Measurements from ENCODE around the gene AKAP7. TPM values are rescaled to one million over a fixed set of nuclear protein-coding genes. Genes with fewer than 3 reads are reported as not detected.

Gene AKAP7
- total and polyA plus RNA-seq, 8 donors, result 20.5 to 82.0 (median 25.9) TPM

DNA sequence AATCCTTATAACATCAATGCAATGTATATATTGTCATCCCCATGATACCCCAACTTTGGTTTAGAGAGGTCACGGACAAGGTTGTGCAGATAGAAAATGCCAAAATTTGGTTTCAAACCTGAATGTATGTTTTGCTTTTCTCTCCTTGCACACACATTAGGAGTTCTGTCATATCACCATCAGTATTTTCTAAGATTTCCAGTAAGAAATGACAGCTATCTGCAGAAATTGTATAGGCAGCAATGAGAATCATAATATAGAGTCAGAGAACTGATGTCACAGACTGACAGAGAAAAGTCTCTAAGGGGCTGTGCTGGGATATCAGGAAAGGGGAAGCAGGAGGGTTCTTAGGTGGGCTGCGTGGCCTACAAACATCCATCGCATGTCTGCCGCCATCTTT is 140.0 kb downstream of the AKAP7 start:
- DNase-seq, result no peak
- 97 to 100% methylated on average over 4 of the region's 4 CpGs for WGBS, 2 donors
- Histone ChIP-seq H3K4me1 (no peaks in the 10 kb centered on the region), H3K4me3 (no peak overlapping the region), H3K9me3 (no peaks in the 10 kb centered on the region), H3K36me3 (peaks cover 0 to 6% (median 3%) of the 10 kb centered on the region in 3 donors), H3K27ac (no peak overlapping the region), H3K27me3 (no peaks in the 10 kb centered on the region)
- no peak for FAIRE-seq
- no peak for ATAC-seq
- TF ChIP-seq, protein P1, sequence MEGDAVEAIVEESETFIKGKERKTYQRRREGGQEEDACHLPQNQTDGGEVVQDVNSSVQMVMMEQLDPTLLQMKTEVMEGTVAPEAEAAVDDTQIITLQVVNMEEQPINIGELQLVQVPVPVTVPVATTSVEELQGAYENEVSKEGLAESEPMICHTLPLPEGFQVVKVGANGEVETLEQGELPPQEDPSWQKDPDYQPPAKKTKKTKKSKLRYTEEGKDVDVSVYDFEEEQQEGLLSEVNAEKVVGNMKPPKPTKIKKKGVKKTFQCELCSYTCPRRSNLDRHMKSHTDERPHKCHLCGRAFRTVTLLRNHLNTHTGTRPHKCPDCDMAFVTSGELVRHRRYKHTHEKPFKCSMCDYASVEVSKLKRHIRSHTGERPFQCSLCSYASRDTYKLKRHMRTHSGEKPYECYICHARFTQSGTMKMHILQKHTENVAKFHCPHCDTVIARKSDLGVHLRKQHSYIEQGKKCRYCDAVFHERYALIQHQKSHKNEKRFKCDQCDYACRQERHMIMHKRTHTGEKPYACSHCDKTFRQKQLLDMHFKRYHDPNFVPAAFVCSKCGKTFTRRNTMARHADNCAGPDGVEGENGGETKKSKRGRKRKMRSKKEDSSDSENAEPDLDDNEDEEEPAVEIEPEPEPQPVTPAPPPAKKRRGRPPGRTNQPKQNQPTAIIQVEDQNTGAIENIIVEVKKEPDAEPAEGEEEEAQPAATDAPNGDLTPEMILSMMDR (IDR thresholded peaks at IDR 0.05), result no peak
- intact Hi-C loops (cut with DNase I), result no loop called here

DNA sequence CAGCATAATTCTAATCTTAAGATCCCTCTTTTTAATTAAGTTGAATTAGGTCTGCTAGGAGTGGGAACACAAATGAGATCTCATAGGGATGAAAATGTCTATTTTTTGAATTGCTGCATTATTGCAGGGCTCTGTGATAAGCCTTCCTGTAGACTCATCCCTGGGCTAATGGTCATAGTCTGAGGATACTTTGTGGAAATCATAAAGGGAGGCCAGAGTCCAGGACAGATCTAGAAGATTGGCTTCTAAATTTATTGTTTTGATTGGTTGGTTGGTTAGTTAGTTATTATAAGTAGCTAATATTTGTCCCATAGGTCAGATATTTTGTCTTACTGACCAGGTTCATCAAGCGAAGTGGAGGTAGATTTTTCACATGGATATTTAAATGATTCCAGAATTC is 142.3 kb downstream of the AKAP7 start:
- no peak overlapping the region for H3K4me3 ChIP-seq
- 91 to 96% methylated on average over 1 of the region's 1 CpG for whole genome bisulfite sequencing, 2 donors
- FAIRE-seq, result no peak

GRCh38 chr6:131281471-131282270 is 146.4 kb downstream of the AKAP7 start:
- no peaks in the 10 kb centered on the region for H3K9me3 ChIP-seq
- no peaks in the 10 kb centered on the region for H3K36me3 ChIP-seq
- no peaks in the 10 kb centered on the region for H3K4me1 ChIP-seq
- DNase-seq, result peak in 1 of 6 donors; percentile 21
- no peaks in the 10 kb centered on the region for H3K27me3 ChIP-seq
- H3K27ac ChIP-seq, result peak overlapping the region in 2 of 4 donors; percentile 1 to 5
- intact Hi-C loops (cut with DNase I), result no loop called here
- no peak for FAIRE-seq
- peak; percentile 46 to 81 (median 72) for ATAC-seq
- 36 to 45% methylated on average over 16 of the region's 16 CpGs for WGBS, 2 donors
- no peak overlapping the region for H3K4me3 ChIP-seq
- TF ChIP-seq, protein P1 (IDR thresholded peaks at IDR 0.05), result no peak

More for the DNA sequence above, 142.3 kb downstream of the AKAP7 start:
- TF ChIP-seq, protein P1 (IDR thresholded peaks at IDR 0.05), result no peak
- Histone ChIP-seq H3K27ac (no peak overlapping the region), H3K9me3 (no peaks in the 10 kb centered on the region), H3K4me1 (no peaks in the 10 kb centered on the region), H3K27me3 (no peaks in the 10 kb centered on the region), H3K36me3 (peaks cover 0 to 6% (median 3%) of the 10 kb centered on the region in 3 donors)
- no peak for DNase-seq
- intact Hi-C loops (cut with DNase I), result no loop called here
- no peak for ATAC-seq

DNA sequence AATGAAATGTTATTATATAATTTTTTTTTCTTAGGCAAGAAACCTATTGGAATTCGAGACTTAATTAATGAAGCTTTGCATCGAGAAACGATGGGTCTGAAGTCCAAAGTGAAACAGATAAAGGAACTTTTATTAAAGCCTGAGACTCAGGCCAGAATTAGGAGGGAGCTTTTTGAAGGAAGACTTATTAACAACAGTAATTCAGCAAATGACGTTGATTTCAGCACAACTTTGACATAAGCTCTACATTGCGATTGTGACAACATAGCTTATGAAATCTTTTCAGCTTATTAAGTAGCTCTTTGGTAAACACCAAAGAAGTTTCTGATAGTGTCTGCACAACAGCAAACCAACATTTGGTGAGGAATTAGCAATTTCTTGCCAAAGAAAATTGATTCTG is 147.1 kb downstream of the AKAP7 start:
- no peak overlapping the region for H3K4me3 ChIP-seq
- intact Hi-C loops (cut with DNase I), result no loop called here
- no peaks in the 10 kb centered on the region for H3K4me1 ChIP-seq
- no peaks in the 10 kb centered on the region for H3K9me3 ChIP-seq
- H3K27ac ChIP-seq, result peak overlapping the region in 1 of 4 donors; percentile 13
- H3K27me3 ChIP-seq, result no peaks in the 10 kb centered on the region
- 61 to 65% methylated on average over 5 of the region's 5 CpGs for WGBS, 2 donors
- TF ChIP-seq, protein P1 (IDR thresholded peaks at IDR 0.05), result no peak
- no peaks in the 10 kb centered on the region for H3K36me3 ChIP-seq
- DNase-seq (no peak), FAIRE-seq (no peak), ATAC-seq (no peak)
